ENCODE data around the gene CD4.
"Not testable (repeated sequence)": the region's sequence is repeated elsewhere in the genome, so short reads cannot be mapped to it uniquely, and the experiment has no call there.

CD4 gene

GRCh38 chr12:6788972-6789924 lies at the start of gene CD4:
CD4 (plus strand) TSS chr12:6789528; CDS start chr12:6800139, 10,611 bp downstream.
- peak; percentile 41 to 64 for DNase-seq (ENCODE audit: low read depth in 2 of 2)

DNA sequence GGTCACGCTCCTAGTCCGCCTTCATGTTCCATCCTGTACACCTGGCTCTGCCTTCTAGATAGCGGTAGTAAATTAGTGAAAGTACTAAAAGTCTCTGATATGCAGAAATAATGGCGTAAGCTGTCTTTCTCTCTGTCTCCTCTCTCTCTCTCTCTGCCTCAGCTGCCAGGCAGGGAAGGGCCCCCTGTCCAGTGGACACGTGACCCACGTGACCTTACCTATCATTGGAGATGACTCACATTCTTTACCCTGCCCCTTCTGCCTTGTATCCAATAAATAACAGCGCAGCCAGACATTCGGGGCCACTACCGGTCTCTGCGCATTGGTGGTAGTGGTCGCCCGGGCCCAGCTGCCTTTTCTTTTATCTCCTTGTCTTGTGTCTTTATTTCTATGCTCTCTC lies 47.2 kb upstream of the CD4 start:
- DNase-seq (ENCODE audit: low read depth in 2 of 2): not testable (repeated sequence)

- DNase-seq (ENCODE audit: low read depth in 2 of 2): no peak
Observed at GRCh38 chr12:6742834-6743233, 46.5 kb upstream of the CD4 start.

- DNase-seq (ENCODE audit: low read depth in 2 of 2): not testable (repeated sequence)
Observed at GRCh38 chr12:6743300-6743699, 46.0 kb upstream of the CD4 start.

DNA sequence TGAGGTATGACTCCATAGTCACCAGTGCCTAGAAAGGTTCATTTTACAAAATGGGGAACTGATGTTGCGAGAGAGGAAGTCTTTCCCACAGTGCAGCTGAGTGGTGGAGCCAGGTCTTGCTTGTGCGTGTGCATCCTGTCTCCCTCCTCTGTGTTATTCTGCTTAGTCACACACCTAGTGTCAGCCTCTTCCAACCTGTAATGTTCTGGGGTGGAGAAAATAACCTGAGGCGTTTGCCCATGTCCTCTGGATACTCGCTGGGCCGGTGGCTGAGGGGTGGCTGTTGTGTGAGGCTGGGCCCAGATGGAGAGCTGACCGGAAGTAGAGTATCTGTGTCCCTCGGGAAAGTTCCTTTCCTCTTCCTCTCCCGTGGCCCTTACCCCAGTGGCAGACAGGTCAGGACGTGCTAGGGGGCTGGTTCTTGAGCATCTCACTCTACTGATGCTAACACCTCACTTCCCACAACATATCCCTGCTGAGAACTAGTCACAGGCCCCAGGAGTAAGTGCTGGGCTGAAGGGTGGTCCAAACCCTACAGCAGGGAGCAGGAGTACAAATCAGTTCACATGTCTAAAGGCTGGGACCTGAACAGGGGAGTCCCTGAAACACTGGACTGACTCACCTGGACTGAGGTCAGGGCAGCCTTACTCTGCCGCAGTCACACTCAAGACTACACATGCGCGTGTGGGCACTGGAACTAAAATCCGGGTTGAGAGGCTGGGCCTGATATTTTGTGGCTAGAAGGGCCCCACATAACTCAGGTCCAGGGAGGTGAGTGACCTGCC lies 43.4 kb upstream of the CD4 start:
- DNase-seq (ENCODE audit: low read depth in 2 of 2): no peak

GRCh38 chr12:6747216-6747615 lies 42.1 kb upstream of the CD4 start:
- no peak for DNase-seq (ENCODE audit: low read depth in 2 of 2)

DNA sequence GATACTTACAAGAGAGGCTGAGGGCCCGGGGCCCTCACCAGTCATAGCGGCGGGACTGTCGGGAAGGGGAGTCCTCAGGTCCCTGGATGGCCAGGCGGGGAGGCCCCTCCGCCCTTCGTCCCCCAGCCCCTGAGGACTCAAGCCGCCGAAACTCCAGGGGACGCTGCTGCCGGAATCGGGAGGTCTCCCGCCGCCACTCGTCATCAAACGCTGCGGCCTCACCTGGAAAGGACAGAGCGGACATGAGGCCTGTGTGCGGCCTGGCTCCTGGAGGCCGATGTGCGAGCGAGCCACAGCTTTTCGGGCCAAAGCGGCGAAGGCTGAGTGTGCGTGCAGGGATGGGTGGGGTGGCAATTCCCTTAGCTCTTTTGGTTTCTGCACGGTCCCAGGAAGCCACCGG lies 40.6 kb upstream of the CD4 start:
- no peak for DNase-seq (ENCODE audit: low read depth in 2 of 2)

GRCh38 chr12:6750506-6750905 lies 38.8 kb upstream of the CD4 start:
- DNase-seq (ENCODE audit: low read depth in 2 of 2): no peak

GRCh38 chr12:6751767-6752166 lies 37.6 kb upstream of the CD4 start:
- DNase-seq (ENCODE audit: low read depth in 2 of 2): no peak

DNA sequence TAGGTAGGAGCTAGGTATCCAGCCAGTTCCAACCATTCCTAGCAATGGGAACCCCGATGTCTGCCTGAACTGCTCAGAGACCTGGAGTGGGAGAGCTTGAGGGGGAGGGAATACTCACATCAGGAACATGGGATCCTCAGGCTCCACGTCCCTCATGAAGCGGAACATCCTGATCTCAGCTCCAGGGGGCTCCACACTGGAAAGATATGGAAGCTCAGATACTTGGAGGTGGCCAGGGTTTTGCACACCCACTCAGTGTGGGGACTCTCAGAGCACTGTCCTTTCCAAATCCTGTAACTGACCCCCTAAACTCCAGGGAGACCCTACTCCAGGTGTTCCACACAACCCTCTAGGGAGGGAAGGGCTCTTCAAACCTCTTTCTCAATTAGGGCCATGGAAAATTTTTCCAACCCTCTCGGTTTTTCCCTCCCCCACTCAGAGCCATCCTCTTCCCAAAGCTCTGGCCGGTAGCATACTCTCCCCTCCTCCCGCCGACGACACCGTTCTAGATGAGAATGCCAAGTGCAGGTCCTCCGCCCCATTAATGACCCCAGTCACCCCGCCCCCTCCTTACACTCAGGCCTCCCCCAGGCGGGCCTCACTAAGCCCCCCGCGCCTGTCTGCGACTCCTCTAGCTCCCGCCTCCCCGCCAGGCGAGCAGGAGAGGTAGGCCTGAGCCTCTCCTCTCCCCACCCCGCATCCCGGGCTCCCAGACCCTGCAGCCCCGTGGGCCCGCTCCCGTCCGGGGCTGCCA lies 37.0 kb upstream of the CD4 start:
- DNase-seq (ENCODE audit: low read depth in 2 of 2): no peak

- DNase-seq (ENCODE audit: low read depth in 2 of 2): peak; percentile 96 to 97
Observed at GRCh38 chr12:6752921-6753771, 36.2 kb upstream of the CD4 start, which contains the start of gene MLF2. MLF2 (minus strand) TSS chr12:6753141; CDS start chr12:6752334, 807 bp downstream.

GRCh38 chr12:6753772-6754356 lies 35.5 kb upstream of the CD4 start:
- no peak for DNase-seq (ENCODE audit: low read depth in 2 of 2)

GRCh38 chr12:6754411-6754810 lies 34.9 kb upstream of the CD4 start:
- DNase-seq (ENCODE audit: low read depth in 2 of 2): no peak

DNA sequence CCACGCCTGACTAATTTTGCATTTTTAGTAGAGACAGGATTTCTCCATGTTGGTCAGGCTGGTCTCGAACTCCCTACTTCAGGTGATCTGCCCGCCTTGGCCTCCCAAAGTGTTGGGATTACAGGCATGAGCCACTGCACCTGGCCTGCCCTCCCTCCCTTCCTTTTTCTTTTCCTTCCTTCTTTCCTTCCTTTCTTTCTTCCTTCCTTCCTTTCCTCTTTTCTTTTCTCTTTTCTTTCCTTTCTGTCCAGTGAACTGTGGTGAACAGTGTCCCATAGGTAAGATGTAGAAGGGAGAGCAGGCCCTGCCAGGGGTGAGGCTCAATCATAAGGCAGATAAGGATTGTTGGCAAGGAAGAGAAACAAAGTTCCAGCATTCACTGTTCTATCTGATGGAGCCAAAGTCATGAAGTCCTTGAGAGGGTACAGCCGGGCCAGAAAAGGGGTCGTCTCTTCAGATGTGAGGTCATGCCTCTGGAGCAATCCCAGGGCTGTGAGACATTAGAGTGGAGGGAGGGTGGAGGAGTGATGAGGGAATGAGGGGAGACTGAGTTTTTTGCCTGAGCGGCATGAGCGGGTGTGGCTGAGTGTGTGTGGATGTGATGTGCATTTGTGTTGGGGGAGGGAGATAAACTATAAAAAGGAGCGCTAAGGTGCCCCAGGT lies 32.2 kb upstream of the CD4 start:
- no peak for DNase-seq (ENCODE audit: low read depth in 2 of 2)

DNA sequence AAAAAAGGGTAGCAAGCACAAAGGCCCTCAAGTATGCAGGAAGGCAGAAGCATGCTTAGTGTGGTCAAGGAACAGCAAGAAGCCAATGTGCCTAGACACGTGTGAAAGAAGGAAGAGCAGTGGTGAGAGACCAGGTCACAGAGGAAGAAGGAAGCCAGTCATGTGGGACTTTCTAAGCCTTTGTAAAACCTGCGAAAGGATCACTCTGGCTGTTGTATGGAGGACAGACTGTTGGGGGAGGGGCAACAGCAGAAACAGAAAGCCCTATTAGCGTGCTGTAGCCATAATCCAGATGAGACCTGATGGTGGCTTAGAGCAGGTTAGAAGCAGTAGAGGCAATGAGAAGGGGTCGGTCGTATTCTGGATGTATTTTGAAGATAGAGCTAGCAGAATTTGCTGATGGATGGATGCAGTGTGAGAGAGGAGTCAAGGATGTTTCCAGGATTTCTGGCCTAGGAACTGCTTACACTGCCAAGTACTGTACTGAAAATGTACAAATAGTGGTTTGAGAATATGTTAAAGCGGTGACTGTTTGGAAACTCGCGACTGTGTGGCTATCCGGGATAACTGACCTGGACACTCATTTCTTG lies 30.7 kb upstream of the CD4 start:
- no peak for DNase-seq (ENCODE audit: low read depth in 2 of 2)

DNA sequence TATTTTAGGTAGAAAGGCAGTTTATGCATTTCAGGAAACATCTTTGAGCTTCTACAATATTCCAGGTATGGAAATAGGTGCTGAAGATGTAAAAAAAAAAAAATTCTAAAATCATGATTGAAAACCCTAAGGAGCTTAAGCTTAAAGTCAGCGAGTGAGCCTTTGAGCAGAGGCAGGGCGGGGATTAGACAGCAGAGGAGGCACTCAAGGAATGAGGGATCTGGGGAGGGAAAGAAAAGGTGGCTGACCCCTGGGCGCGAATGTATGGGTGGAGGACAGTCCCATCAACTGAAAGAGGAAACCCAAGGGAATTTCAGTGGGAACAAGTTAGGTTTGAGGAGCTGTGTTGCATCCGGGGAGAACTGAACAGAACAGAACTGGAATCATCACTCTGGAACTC lies 29.6 kb upstream of the CD4 start:
- DNase-seq (ENCODE audit: low read depth in 2 of 2): no peak

GRCh38 chr12:6763380-6763779 lies 25.9 kb upstream of the CD4 start:
- no peak for DNase-seq (ENCODE audit: low read depth in 2 of 2)

DNA sequence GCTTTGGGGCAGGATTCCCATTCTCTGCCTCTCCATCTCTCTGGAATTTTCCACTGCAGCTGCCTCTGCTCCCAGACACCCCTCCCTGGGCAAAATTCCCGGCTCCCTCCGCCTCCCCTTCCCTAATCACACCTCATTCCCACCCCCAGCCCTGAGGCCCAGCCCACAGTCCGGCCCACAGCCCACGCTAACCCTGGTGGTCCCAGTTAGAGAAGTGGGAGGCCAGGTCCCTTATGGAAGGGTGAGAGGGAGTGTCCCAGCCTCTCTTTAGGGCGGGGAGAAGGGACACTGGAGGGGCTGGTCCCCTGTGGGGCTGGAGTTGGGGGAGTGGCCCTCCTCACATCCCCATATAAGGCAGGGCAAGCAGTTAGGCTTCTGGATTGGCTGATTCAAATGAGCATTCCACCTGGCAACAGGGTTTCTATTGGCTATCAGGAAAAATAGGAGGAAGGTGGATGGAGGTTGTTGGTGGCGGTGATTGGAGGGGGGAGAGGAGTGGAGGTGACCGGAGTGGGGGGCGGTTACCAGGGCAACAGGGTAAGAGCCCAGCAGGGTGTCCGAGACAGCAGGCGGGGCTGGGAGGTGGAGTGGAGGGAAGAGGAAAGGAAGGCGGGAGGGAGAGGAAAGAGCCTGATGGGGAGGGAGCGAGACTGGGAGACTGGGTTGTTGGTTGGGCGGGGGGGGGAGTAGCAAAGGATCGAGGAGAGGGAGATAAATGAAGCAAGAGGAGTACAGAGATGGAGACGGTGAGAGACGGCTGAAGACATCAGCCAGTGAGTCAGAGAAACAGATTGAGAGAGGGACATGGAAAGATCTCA lies 25.1 kb upstream of the CD4 start:
- no peak for DNase-seq (ENCODE audit: low read depth in 2 of 2)
